HepG2 (cell line): ENCODE results near the gene PHF2. TPM values are rescaled to one million over a fixed set of nuclear protein-coding genes. Genes with fewer than 3 reads are reported as not detected.

ENCODE experiments used
- ATAC-seq: fragments of 200-7000 bp; cut with Tn5 transposase; 3 replicates; pipeline ENCODE4 v1.9.1; 2020; ENCODE audit warnings: mild to moderate bottlenecking, moderate library complexity
- BruUV-seq: library from RNA; stranded (reverse); fragments of 400-500 nt; replicated peaks from 2 replicates; lab custom pipeline; 2021; lab: Mats Ljungman, UMichigan
- CTCF ChIA-PET: fragments of 300-600 bp; formaldehyde crosslinking; extraction: SDS; loops from one replicate; lab custom pipeline; 2021; ENCODE audit warnings: low total read pairs, inconsistent platforms, low intra/inter-chr PET ratio; lab: Yijun Ruan, JAX
- POLR2A ChIA-PET: fragments of 350-600 bp; sonication (Branson Sonifier 250); formaldehyde crosslinking; loops from one replicate; lab custom pipeline; 2020; ENCODE audit warnings: antibody characterized with exemption, inconsistent platforms; lab: Yijun Ruan, JAX
- DNase-seq: peaks from one replicate; pipeline ENCODE4 v3.0.0-alpha.2; 2015; ENCODE audit warnings: low spot score
- FAIRE-seq: peaks from 3 replicates; lab custom pipeline; 2011; peaks lifted over from hg19 to GRCh38; lab: Jason Lieb, UNC
- H2AFZ ChIP-seq: one replicate; pipeline ENCODE4 v1.6.1; 2011; ENCODE audit warnings: low read length, inconsistent platforms
- H3K27ac ChIP-seq: fragments of 300-600 bp; 3 replicates; pipeline ENCODE4 v1.8.0; 2011; ENCODE audit warnings: mixed run types, mild to moderate bottlenecking, mixed read lengths, low read length, inconsistent platforms; ENCODE audit not compliant: insufficient read depth; ENCODE audit errors: extremely low read length
- H3K27me3 ChIP-seq, 2 experiments: fragments of 200-600 bp in 1 of 2; 2 replicates in 1 of 2; 3 replicates in 1 of 2; pipeline versions ENCODE4 v1.6.0 to v1.8.0; 2011; ENCODE audit warnings: low read length in 2 of 2, mild to moderate bottlenecking in 2 of 2, moderate library complexity in 2 of 2, inconsistent platforms in 1 of 2; ENCODE audit not compliant: insufficient read depth in 2 of 2, control insufficient read depth in 1 of 2
- H3K36me3 ChIP-seq, 2 experiments: fragments of 200-600 bp in 1 of 2; replicated peaks in 1 of 2; 2 replicates in 1 of 2; 3 replicates in 1 of 2; pipeline versions ENCODE4 v1.5.1 to v1.8.0; 2011; ENCODE audit warnings: low read length in 2 of 2, inconsistent platforms in 1 of 2; ENCODE audit not compliant: insufficient read depth in 2 of 2, control insufficient read depth in 1 of 2
- H3K4me1 ChIP-seq: 2 replicates; pipeline ENCODE4 v1.5.1; 2012; ENCODE audit warnings: low read length, inconsistent platforms; ENCODE audit not compliant: insufficient read depth
- H3K4me2 ChIP-seq: 2 replicates; pipeline ENCODE4 v1.6.0; 2011; ENCODE audit warnings: low read depth, low read length, inconsistent platforms
- H3K4me3 ChIP-seq, 3 experiments: fragments of 200-600 bp in 1 of 3; sonication (generic), shearing (Covaris generic) in 1 of 3; replicated peaks in 1 of 3; 2 replicates each; pipeline ENCODE4 v1.5.1; 2011 to 2016; ENCODE audit warnings: low read length in 3 of 3, inconsistent platforms in 2 of 3, low read depth in 2 of 3, mild to moderate bottlenecking in 2 of 3, control low read depth in 1 of 3, mixed read lengths in 1 of 3; ENCODE audit not compliant: insufficient read depth in 1 of 3
- H3K79me2 ChIP-seq: one replicate; pipeline ENCODE4 v1.6.1; 2011; ENCODE audit warnings: low read length, inconsistent platforms; ENCODE audit not compliant: insufficient read depth
- H3K9ac ChIP-seq: 2 replicates; pipeline ENCODE4 v1.6.0; 2011; ENCODE audit warnings: mild to moderate bottlenecking, low read depth, low read length, inconsistent platforms; ENCODE audit not compliant: insufficient read depth
- H3K9me3 ChIP-seq: 2 replicates; pipeline ENCODE4 v1.5.1; 2012; ENCODE audit warnings: mild to moderate bottlenecking, low read length
- H4K20me1 ChIP-seq: 2 replicates; pipeline ENCODE4 v1.6.0; 2011; ENCODE audit warnings: inconsistent platforms, mild to moderate bottlenecking, low read length, moderate library complexity; ENCODE audit not compliant: insufficient read depth
- CEBPG ChIP-seq: IDR thresholded peaks from 2 replicates; pipeline ENCODE4 v1.6.1; 2016
- CREB1 ChIP-seq, 2 experiments: fragments of 450-650 bp in 1 of 2; IDR thresholded peaks; 2 replicates each; pipeline ENCODE4 v1.6.1; 2016 to 2017; ENCODE audit warnings: control low read depth in 1 of 2, mild to moderate bottlenecking in 1 of 2, missing compliant biosample characterization in 1 of 2, missing genetic modification characterization in 1 of 2
- FOXK2 ChIP-seq: fragments of 450-650 bp; IDR thresholded peaks from 2 replicates; pipeline ENCODE4 v1.6.1; 2016
- JUN ChIP-seq: sonication (generic); formaldehyde crosslinking; IDR thresholded peaks from 2 replicates; pipeline ENCODE4 v1.4.0; 2020; ENCODE audit warnings: mild to moderate bottlenecking, missing genetic modification reagents
- ZNF234 ChIP-seq: sonication (generic); formaldehyde crosslinking; conservative IDR thresholded peaks from 2 replicates; pipeline ENCODE4 v1.5.1; 2020; ENCODE audit warnings: mild to moderate bottlenecking, missing genetic modification reagents
- ZNF264 ChIP-seq: sonication (generic); formaldehyde crosslinking; IDR thresholded peaks from 2 replicates; pipeline ENCODE4 v1.4.0; 2020; ENCODE audit warnings: missing genetic modification reagents
- ZNF44 ChIP-seq: sonication (generic); formaldehyde crosslinking; IDR thresholded peaks from 2 replicates; pipeline ENCODE4 v1.5.1; 2020; ENCODE audit warnings: mild to moderate bottlenecking, missing genetic modification reagents
- in situ Hi-C: cut with HindIII; loops from 2 replicates; pipeline ENCODE4 v1.10.0; 2017; ENCODE audit warnings: low pct_unique_long_range_greater_than_20kb; ENCODE audit not compliant: extremely low pct_ligation_motif_present
- intact Hi-C: fragments of 100-400 bp; cut with micrococcal nuclease; formaldehyde crosslinking; loops from one replicate; pipeline ENCODE4 v1.10.0; 2022; ENCODE audit not compliant: unreplicated experiment
- polyA plus RNA-seq, 8 experiments: library from polyadenylated mRNA; depleted of rRNA in 3 of 8; stranded (reverse) in 7 of 8; unstranded in 1 of 8; fragments of >200 nt; fragmentation: Illumina TruSeq in 4 of 8; extraction: Trizol in 4 of 8; gene quantifications; 2 replicates each; pipeline versions ENCODE4 v1.2.1 to v1.2.3, GENCODE V29; 2011 to 2016; ENCODE audit warnings: low read depth in 4 of 8, missing spikeins in 1 of 8, mixed read lengths in 1 of 8; ENCODE audit not compliant: insufficient read depth in 1 of 8
- total RNA-seq, 5 experiments: library from RNA; depleted of rRNA; stranded (reverse); fragments of >200 nt; fragmentation: Illumina TruSeq; extraction: Trizol; gene quantifications; 2 replicates each; pipeline ENCODE4 v1.2.3, GENCODE V29; 2016; ENCODE audit warnings: low read depth in 1 of 5
- TF ChIP-seq, protein P1 (sequence below): IDR thresholded peaks from 2 replicates; pipeline ENCODE4 v1.6.1; 2016
- TF ChIP-seq, protein P2 (sequence below): IDR thresholded peaks from 2 replicates; pipeline ENCODE4 v1.6.1; 2016; ENCODE audit warnings: low read depth, missing genetic modification reagents, missing compliant biosample characterization

PHF2 gene
- total and polyA plus RNA-seq, 2 of the 13 experiments (the other 11 are each of a cell fraction or from before 2014, with no cell fraction given) = 6.6 to 9.1 TPM

DNA sequence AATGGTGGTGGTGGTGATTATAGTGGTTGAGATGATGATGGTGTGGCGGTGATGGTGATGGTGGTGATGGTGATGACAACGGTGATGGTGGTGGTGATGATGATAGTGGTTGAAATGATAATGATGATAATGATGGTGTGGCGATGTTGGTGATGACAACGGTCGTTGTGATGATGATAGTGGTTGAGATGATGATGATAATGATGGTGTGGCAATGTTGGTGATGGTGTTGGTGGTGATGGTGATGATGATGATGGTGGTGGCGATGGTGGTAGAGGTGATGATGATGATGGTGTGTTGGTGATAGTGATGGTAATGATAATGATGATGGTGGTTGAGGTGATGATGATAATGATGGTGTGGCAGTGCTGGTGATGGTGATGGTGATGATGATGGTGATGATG lies 48.0 kb downstream of the PHF2 start (continued):
- TF ChIP-seq CREB1 (IDR thresholded peaks at IDR 0.05) = peak; percentile 95
- TF ChIP-seq CREB1 (CRISPR knock-in tag; IDR thresholded peaks at IDR 0.05) = no peak
- TF ChIP-seq, protein P1, sequence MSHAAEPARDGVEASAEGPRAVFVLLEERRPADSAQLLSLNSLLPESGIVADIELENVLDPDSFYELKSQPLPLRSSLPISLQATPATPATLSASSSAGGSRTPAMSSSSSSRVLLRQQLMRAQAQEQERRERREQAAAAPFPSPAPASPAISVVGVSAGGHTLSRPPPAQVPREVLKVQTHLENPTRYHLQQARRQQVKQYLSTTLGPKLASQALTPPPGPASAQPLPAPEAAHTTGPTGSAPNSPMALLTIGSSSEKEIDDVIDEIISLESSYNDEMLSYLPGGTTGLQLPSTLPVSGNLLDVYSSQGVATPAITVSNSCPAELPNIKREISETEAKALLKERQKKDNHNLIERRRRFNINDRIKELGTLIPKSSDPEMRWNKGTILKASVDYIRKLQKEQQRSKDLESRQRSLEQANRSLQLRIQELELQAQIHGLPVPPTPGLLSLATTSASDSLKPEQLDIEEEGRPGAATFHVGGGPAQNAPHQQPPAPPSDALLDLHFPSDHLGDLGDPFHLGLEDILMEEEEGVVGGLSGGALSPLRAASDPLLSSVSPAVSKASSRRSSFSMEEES (CRISPR knock-in tag) = no peak
- TF ChIP-seq, protein P2, sequence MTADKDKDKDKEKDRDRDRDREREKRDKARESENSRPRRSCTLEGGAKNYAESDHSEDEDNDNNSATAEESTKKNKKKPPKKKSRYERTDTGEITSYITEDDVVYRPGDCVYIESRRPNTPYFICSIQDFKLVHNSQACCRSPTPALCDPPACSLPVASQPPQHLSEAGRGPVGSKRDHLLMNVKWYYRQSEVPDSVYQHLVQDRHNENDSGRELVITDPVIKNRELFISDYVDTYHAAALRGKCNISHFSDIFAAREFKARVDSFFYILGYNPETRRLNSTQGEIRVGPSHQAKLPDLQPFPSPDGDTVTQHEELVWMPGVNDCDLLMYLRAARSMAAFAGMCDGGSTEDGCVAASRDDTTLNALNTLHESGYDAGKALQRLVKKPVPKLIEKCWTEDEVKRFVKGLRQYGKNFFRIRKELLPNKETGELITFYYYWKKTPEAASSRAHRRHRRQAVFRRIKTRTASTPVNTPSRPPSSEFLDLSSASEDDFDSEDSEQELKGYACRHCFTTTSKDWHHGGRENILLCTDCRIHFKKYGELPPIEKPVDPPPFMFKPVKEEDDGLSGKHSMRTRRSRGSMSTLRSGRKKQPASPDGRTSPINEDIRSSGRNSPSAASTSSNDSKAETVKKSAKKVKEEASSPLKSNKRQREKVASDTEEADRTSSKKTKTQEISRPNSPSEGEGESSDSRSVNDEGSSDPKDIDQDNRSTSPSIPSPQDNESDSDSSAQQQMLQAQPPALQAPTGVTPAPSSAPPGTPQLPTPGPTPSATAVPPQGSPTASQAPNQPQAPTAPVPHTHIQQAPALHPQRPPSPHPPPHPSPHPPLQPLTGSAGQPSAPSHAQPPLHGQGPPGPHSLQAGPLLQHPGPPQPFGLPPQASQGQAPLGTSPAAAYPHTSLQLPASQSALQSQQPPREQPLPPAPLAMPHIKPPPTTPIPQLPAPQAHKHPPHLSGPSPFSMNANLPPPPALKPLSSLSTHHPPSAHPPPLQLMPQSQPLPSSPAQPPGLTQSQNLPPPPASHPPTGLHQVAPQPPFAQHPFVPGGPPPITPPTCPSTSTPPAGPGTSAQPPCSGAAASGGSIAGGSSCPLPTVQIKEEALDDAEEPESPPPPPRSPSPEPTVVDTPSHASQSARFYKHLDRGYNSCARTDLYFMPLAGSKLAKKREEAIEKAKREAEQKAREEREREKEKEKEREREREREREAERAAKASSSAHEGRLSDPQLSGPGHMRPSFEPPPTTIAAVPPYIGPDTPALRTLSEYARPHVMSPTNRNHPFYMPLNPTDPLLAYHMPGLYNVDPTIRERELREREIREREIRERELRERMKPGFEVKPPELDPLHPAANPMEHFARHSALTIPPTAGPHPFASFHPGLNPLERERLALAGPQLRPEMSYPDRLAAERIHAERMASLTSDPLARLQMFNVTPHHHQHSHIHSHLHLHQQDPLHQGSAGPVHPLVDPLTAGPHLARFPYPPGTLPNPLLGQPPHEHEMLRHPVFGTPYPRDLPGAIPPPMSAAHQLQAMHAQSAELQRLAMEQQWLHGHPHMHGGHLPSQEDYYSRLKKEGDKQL (CRISPR knock-in tag) = no peak
- TF ChIP-seq CEBPG (CRISPR knock-in tag) = no peak
- TF ChIP-seq FOXK2 = 0 out of 2 replicates have a peak, but pooled peaks have one; percentile 4
- TF ChIP-seq, all 625 proteins: peak for 5

DNA sequence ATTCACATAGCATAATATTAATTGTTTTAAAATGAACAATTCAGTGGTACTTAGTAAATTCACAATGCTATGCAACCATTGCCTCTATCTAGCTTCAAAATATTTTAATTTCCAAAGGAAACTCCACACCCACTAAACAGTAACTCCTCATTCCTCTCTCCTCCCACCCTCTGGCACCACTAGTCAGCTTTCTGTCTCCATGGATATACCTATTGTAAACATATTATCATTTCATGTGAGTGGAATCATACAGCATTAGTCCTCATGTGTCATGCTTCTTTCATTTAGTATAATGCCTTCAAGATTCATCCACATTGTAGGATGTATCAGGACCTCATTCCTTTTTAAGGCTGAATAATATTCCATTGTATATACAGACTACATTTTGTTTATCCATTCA lies 48.6 kb downstream of the PHF2 start:
- in situ Hi-C loops = no loop called here
- Histone ChIP-seq H3K9ac (no peak overlapping the region), H3K79me2 (peaks cover 2% of the 10 kb centered on the region), H3K9me3 (peaks cover 8% of the 10 kb centered on the region; the same call in 1 of the 2 replicates), H3K36me3 (no peaks in the 10 kb centered on the region), H4K20me1 (0 out of 2 replicates have a peak, but pooled peaks cover 3% of the 10 kb centered on the region), H3K4me3 (no peak overlapping the region), H3K4me1 (peaks cover 12% of the 10 kb centered on the region; the same call in 1 of the 2 replicates), H2AFZ (no peak overlapping the region), H3K27ac (no peak overlapping the region), H3K27me3 (no peaks in the 10 kb centered on the region), H3K4me2 (no peak overlapping the region)
- DNase-seq = no peak
- ChIA-PET POLR2A (no interaction called here), CTCF (no interaction called here)
- no peak for FAIRE-seq
- BruUV-seq = no TSS peak
- intact Hi-C loops = no loop called here
- ATAC-seq = no peak
- TF ChIP-seq ZNF234 (CRISPR knock-in tag) (no peak), JUN (CRISPR knock-in tag) (no peak), ZNF264 (CRISPR knock-in tag) (no peak), ZNF44 (CRISPR knock-in tag) (no peak)
